ENCODE measurements around the gene PLAAT4. TPM values are rescaled to one million over a fixed set of nuclear protein-coding genes. Genes with fewer than 3 reads are reported as not detected.
"Not testable (repeated sequence)": the region's sequence is repeated elsewhere in the genome, so short reads cannot be mapped to it uniquely, and the experiment has no call there.

Gene PLAAT4
- polyA plus RNA-seq, 4 donors, result 8.5 to 14.7 (median 11.4) TPM

GRCh38 chr11:63537293-63538101, 889 bp downstream of the PLAAT4 start:
- DNase-seq (ENCODE audit: low read depth in 4 of 4, low spot score in 2 of 4), result no peak

- DNase-seq (ENCODE audit: low read depth in 4 of 4, low spot score in 2 of 4), result not testable (repeated sequence)
These were observed 5.9 kb downstream of the PLAAT4 start for GRCh38 chr11:63542506-63542905.

- no peak for DNase-seq (ENCODE audit: low read depth in 4 of 4, low spot score in 2 of 4)
These were observed 7.1 kb downstream of the PLAAT4 start for GRCh38 chr11:63543711-63544110.

GRCh38 chr11:63547061-63547460, 10.5 kb downstream of the PLAAT4 start:
- no peak for DNase-seq (ENCODE audit: low read depth in 4 of 4, low spot score in 2 of 4)

- no peak for DNase-seq (ENCODE audit: low read depth in 4 of 4, low spot score in 2 of 4)
These were observed 11.6 kb downstream of the PLAAT4 start for GRCh38 chr11:63548178-63548577.

- no peak for DNase-seq (ENCODE audit: low read depth in 4 of 4, low spot score in 2 of 4)
These were observed 12.8 kb downstream of the PLAAT4 start for GRCh38 chr11:63549411-63549810.

GRCh38 chr11:63550156-63550700, 13.6 kb downstream of the PLAAT4 start:
- not testable (repeated sequence) for DNase-seq (ENCODE audit: low read depth in 4 of 4, low spot score in 2 of 4)

- no peak for DNase-seq (ENCODE audit: low read depth in 4 of 4, low spot score in 2 of 4)
These were observed 14.7 kb downstream of the PLAAT4 start for GRCh38 chr11:63551091-63551888.

- no peak for DNase-seq (ENCODE audit: low read depth in 4 of 4, low spot score in 2 of 4)
These were observed 15.3 kb downstream of the PLAAT4 start for GRCh38 chr11:63551889-63552266.

GRCh38 chr11:63552921-63553320, 16.3 kb downstream of the PLAAT4 start:
- DNase-seq (ENCODE audit: low read depth in 4 of 4, low spot score in 2 of 4), result no peak

GRCh38 chr11:63553759-63554158, 17.2 kb downstream of the PLAAT4 start:
- DNase-seq (ENCODE audit: low read depth in 4 of 4, low spot score in 2 of 4), result no peak

- DNase-seq (ENCODE audit: low read depth in 4 of 4, low spot score in 2 of 4), result no peak
These were observed 18.2 kb downstream of the PLAAT4 start for GRCh38 chr11:63554877-63555223.

- no peak for DNase-seq (ENCODE audit: low read depth in 4 of 4, low spot score in 2 of 4)
These were observed 19.9 kb downstream of the PLAAT4 start for GRCh38 chr11:63556404-63557013.

GRCh38 chr11:63557570-63557969, 21.0 kb downstream of the PLAAT4 start:
- no peak for DNase-seq (ENCODE audit: low read depth in 4 of 4, low spot score in 2 of 4)

GRCh38 chr11:63558459-63559157, 22.0 kb downstream of the PLAAT4 start:
- no peak for DNase-seq (ENCODE audit: low read depth in 4 of 4, low spot score in 2 of 4)

- no peak for DNase-seq (ENCODE audit: low read depth in 4 of 4, low spot score in 2 of 4)
These were observed 24.0 kb downstream of the PLAAT4 start for GRCh38 chr11:63560506-63561180.

GRCh38 chr11:63563201-63564055, 26.8 kb downstream of the PLAAT4 start, which contains the start of gene PLAAT2:
TSS of gene PLAAT2 (minus strand) at chr11:63563379. CDS start at chr11:63563324, 55 bp downstream.
- DNase-seq (ENCODE audit: low read depth in 4 of 4, low spot score in 2 of 4), result no peak

- peak in 1 of 4 donors; percentile 54 for DNase-seq (ENCODE audit: low read depth in 4 of 4, low spot score in 2 of 4)
These were observed 27.6 kb downstream of the PLAAT4 start for GRCh38 chr11:63564056-63564774.
